OCI-LY7 (cell line): ENCODE results near the gene NCOA5. TPM values are rescaled to one million over a fixed set of nuclear protein-coding genes. Genes with fewer than 3 reads are reported as not detected.

Experiments used
- BruUV-seq: library from RNA; stranded (reverse); fragments of 400-500 nt; replicated peaks from 2 replicates; lab custom pipeline; 2021; lab: Mats Ljungman, UMichigan
- CTCF ChIA-PET: fragments of 300-600 bp; sonication (Branson Sonifier 250); formaldehyde crosslinking; loops from one replicate; lab custom pipeline; 2022; ENCODE audit warnings: antibody characterized with exemption; ENCODE audit not compliant: unreplicated experiment; lab: Charles Lee
- POLR2A ChIA-PET: fragments of 300-600 bp; sonication (Branson Sonifier 250); formaldehyde crosslinking; loops from one replicate; lab custom pipeline; 2022; ENCODE audit warnings: antibody characterized with exemption; lab: Charles Lee
- DNase-seq: peaks from one replicate; pipeline ENCODE4 v3.0.0-alpha.2; 2015; ENCODE audit warnings: low spot score
- H2AFZ ChIP-seq: fragments of 200-600 bp; sonication (generic), shearing (Covaris generic); 2 replicates; pipeline ENCODE4 v1.6.1; 2014; ENCODE audit warnings: mild to moderate bottlenecking, antibody characterized with exemption, low read length, moderate library complexity
- H3K27ac ChIP-seq: fragments of 200-600 bp; sonication (generic); 2 replicates; pipeline ENCODE4 v1.5.1; 2014; ENCODE audit warnings: mixed run types, low read depth, mild to moderate bottlenecking, moderate library complexity, low read length, inconsistent platforms; ENCODE audit not compliant: poor library complexity, severe bottlenecking
- H3K36me3 ChIP-seq: fragments of 200-600 bp; sonication (generic); 2 replicates; pipeline ENCODE4 v1.6.1; 2014; ENCODE audit warnings: mild to moderate bottlenecking, antibody characterized with exemption, low read length, moderate library complexity, mixed read lengths; ENCODE audit not compliant: insufficient read depth
- H3K4me1 ChIP-seq: fragments of 200-600 bp; sonication (generic); 2 replicates; pipeline ENCODE4 v1.5.1; 2014; ENCODE audit warnings: mild to moderate bottlenecking, low read length; ENCODE audit not compliant: insufficient read depth, poor library complexity, severe bottlenecking
- H3K4me2 ChIP-seq: fragments of 200-600 bp; sonication (generic); 2 replicates; pipeline ENCODE4 v1.6.1; 2014; ENCODE audit warnings: mild to moderate bottlenecking, low read length
- H3K4me3 ChIP-seq: fragments of 200-600 bp; sonication (generic); 2 replicates; pipeline ENCODE4 v1.5.1; 2014; ENCODE audit warnings: mild to moderate bottlenecking, low read depth, low read length; ENCODE audit not compliant: poor library complexity, severe bottlenecking
- H3K79me2 ChIP-seq: fragments of 200-600 bp; sonication (generic); 2 replicates; pipeline ENCODE4 v1.6.1; 2016; ENCODE audit warnings: low read depth, mild to moderate bottlenecking, low read length, moderate library complexity, mixed read lengths; ENCODE audit not compliant: insufficient read depth
- H3K9me2 ChIP-seq: fragments of 200-600 bp; sonication (generic); 2 replicates; pipeline ENCODE4 v1.6.1; 2016; ENCODE audit warnings: mild to moderate bottlenecking, low read length, mixed read lengths; ENCODE audit not compliant: insufficient read depth
- H3K9me3 ChIP-seq: fragments of 200-600 bp; sonication (generic); 2 replicates; pipeline ENCODE4 v1.6.1; 2014; ENCODE audit warnings: mild to moderate bottlenecking, mixed run types, low read length, mixed read lengths
- H4K20me1 ChIP-seq: fragments of 200-600 bp; sonication (generic); 2 replicates; pipeline ENCODE4 v1.6.1; 2014; ENCODE audit warnings: mild to moderate bottlenecking, antibody characterized with exemption, low read length, moderate library complexity, mixed read lengths; ENCODE audit not compliant: insufficient read depth
- CTCF ChIP-seq: fragments of 200-600 bp; sonication (generic); conservative IDR thresholded peaks from 2 replicates; pipeline ENCODE4 v1.5.1; 2014; ENCODE audit warnings: mild to moderate bottlenecking, antibody characterized with exemption, low read length, moderate library complexity, mixed read lengths
- EZH2phosphoT487 ChIP-seq: fragments of 200-600 bp; sonication (generic); IDR thresholded peaks from 2 replicates; pipeline ENCODE4 v1.6.1; 2018; ENCODE audit warnings: low read depth, borderline replicate concordance, mild to moderate bottlenecking, mixed run types, antibody characterized with exemption, low read length, moderate library complexity, mixed read lengths
- intact Hi-C: fragments of 100-400 bp; cut with micrococcal nuclease; formaldehyde crosslinking; loops from one replicate; pipeline ENCODE4 v1.10.0; 2022; ENCODE audit not compliant: unreplicated experiment
- total RNA-seq, 2 experiments: library from RNA; depleted of rRNA in 1 of 2; stranded (reverse); fragments of >200 nt in 1 of 2; shearing (Covaris generic) in 1 of 2; gene quantifications; 2 replicates each; pipeline ENCODE4 v1.2.3, GENCODE V29; 2014 to 2022

The NCOA5 gene
- total RNA-seq, 2 experiments from 2014 or later = 23.4 to 33.7 TPM

DNA sequence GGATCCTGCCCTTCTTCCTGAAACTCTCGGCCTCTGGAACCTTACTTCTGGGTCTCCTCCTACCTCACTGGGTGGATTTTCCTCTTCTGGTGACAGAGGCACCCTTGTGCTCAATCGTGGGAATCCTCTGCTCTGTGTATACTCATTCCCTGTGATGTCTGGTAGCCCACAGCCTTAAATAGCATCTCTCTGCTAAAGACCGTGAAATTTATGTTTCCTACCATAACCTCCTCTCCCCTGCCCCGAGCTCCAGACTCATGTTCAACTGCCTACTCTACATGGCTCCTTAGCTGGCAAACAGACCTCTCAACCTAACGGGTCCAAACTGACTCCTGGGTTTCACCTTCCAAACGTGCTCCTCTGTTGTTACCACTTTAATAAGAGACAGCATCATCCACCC is 71.2 kb downstream of the NCOA5 start:
- no peaks in the 10 kb centered on the region for H3K9me2 ChIP-seq
- H3K79me2 ChIP-seq = no peaks in the 10 kb centered on the region
- no peaks in the 10 kb centered on the region for H4K20me1 ChIP-seq
- no peak overlapping the region for H3K4me2 ChIP-seq
- ChIA-PET POLR2A (interaction anchor here (0.8 kb wide), 1 partner anchor 12 kb away, joined by 3 read pairs; no protein-coding TSS in a partner anchor), CTCF (no interaction called here)
- TF ChIP-seq EZH2phosphoT487 (no peak), CTCF (no peak)
- peaks cover 27% of the 10 kb centered on the region for H3K4me1 ChIP-seq
- H3K4me3 ChIP-seq = no peak overlapping the region
- DNase-seq = no peak
- H2AFZ ChIP-seq = no peak overlapping the region
- no TSS peak for BruUV-seq
- intact Hi-C loops = no loop called here
- H3K9me3 ChIP-seq = peaks cover 9% of the 10 kb centered on the region; the same call in 1 of the 2 replicates
- no peak overlapping the region for H3K27ac ChIP-seq
- H3K36me3 ChIP-seq = no peaks in the 10 kb centered on the region

DNA sequence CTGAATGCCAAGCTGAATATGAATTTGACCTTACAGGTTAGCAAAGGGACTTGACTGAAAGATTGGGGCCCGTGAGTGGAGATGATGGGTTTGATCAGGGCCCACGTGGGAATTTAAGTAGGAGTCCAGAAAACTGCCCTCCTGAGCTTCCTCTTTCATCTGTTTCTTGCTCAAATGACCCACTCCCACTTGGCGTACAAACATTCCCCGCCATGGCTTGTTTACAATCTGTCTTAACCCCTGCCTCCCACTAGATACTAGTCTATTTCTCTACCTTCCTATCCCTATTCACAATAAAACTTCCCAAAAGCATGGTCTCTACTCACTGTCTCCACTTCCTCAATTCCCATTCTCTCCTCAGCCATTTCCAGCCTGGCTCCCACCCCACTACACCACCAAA is 71.7 kb downstream of the NCOA5 start:
- Histone ChIP-seq H3K4me1 (peaks cover 27% of the 10 kb centered on the region), H3K27ac (no peak overlapping the region), H3K9me2 (no peaks in the 10 kb centered on the region), H3K79me2 (no peaks in the 10 kb centered on the region), H2AFZ (no peak overlapping the region), H4K20me1 (no peaks in the 10 kb centered on the region), H3K4me2 (no peak overlapping the region), H3K36me3 (no peaks in the 10 kb centered on the region), H3K9me3 (peaks cover 9% of the 10 kb centered on the region; the same call in 1 of the 2 replicates), H3K4me3 (no peak overlapping the region)
- intact Hi-C loops = no loop called here
- no peak for TF ChIP-seq CTCF
- ChIA-PET POLR2A (interaction anchor here (0.8 kb wide), 1 partner anchor 11 kb away, joined by 3 read pairs; no protein-coding TSS in a partner anchor), CTCF (interaction anchor here (0.6 kb wide), 1 partner anchor 346 kb away, joined by 7 read pairs; no protein-coding TSS in a partner anchor)
- no TSS peak for BruUV-seq
- DNase-seq = no peak

DNA sequence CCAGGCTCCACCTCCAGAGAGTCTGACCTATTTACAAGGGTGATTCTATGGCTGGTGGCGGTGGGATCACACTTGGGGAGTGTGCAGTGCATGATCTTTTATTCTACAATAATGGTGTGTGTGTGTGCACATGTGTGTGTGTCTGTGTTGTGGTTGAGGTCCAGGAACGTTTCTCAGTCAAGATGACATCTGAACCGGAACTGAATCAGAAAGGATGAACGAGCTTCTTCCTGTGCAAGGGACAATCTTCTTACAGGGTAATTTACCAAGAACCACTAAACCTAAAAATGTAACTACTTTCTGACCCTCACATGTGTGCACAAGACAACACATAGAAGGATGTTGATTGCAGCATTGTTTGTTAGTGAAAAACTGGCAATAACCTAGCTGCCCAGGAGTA is 72.5 kb downstream of the NCOA5 start:
- intact Hi-C loops = no loop called here
- no TSS peak for BruUV-seq
- no peaks in the 10 kb centered on the region for H3K79me2 ChIP-seq
- CTCF ChIA-PET = interaction anchor here (0.6 kb wide), 1 partner anchor 347 kb away, joined by 7 read pairs; no protein-coding TSS in a partner anchor
- no peak overlapping the region for H3K27ac ChIP-seq
- no peaks in the 10 kb centered on the region for H3K36me3 ChIP-seq
- no peak overlapping the region for H3K4me3 ChIP-seq
- no peak for DNase-seq
- peaks cover 9% of the 10 kb centered on the region; the same call in 1 of the 2 replicates for H3K9me3 ChIP-seq
- POLR2A ChIA-PET = no interaction called here
- peaks cover 23% of the 10 kb centered on the region for H3K4me1 ChIP-seq
- H2AFZ ChIP-seq = no peak overlapping the region
- H4K20me1 ChIP-seq = no peaks in the 10 kb centered on the region
- H3K4me2 ChIP-seq = no peak overlapping the region
- TF ChIP-seq CTCF (no peak), EZH2phosphoT487 (no peak)
- no peaks in the 10 kb centered on the region for H3K9me2 ChIP-seq
